Measurements from ENCODE around the gene CEBPA.
"Not testable (repeated sequence)": the region's sequence is repeated elsewhere in the genome, so short reads cannot be mapped to it uniquely, and the experiment has no call there.

The CEBPA gene

DNA sequence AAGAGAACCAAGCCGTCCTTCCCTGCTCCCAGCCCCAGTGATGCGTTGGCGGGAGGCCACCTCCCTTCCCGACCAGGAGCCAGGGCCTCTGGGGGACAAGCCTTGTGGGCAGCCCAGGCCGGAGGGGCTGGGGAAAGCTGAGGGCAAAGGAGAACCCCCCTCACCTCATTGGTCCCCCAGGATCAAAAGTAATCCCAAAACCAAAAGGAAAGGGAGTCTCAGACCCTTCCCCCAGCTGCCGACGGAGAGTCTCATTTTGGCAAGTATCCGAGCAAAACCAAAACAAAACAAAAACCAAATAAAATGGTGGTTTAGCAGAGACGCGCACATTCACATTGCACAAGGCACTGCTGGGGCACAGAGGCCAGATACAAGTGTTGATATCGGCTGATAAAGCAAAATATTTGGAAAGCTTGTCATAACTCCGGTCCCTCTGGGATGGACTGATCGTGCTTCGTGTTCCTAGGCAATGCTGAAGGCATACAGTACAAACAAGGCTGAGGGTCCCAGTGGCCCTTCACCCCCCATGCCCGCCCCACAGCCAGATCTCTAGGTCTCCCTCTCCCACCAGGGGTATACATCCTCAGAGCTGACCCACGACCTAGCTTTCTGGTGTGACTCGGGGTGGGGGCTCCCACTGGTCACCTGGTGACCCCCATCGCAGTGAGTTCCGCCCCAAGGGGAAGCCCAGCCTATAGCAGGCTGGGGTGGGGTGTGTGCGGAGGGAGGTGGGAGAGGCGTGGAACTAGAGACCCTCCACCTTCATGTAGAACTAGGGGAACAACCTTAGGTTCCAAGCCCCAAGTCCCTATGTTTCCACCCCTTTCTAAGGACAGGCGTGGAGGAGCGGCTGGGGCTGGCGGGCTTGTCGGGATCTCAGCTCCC, 2.1 kb downstream of the CEBPA start:
- ATAC-seq (ENCODE audit: low read depth) (no peak), DNase-seq (ENCODE audit: low spot score in 2 of 2) (no peak)
- H3K9me3 Mint-ChIP-seq: no peaks in the 10 kb centered on the region
- no peak overlapping the region for H3K27ac Mint-ChIP-seq
- H3K27me3 Mint-ChIP-seq: peaks cover 17% of the 10 kb centered on the region
- peaks cover 4% of the 10 kb centered on the region for H3K4me1 Mint-ChIP-seq
- no peaks in the 10 kb centered on the region for H3K36me3 Mint-ChIP-seq
- H3K4me3 Mint-ChIP-seq: no peak overlapping the region

DNA sequence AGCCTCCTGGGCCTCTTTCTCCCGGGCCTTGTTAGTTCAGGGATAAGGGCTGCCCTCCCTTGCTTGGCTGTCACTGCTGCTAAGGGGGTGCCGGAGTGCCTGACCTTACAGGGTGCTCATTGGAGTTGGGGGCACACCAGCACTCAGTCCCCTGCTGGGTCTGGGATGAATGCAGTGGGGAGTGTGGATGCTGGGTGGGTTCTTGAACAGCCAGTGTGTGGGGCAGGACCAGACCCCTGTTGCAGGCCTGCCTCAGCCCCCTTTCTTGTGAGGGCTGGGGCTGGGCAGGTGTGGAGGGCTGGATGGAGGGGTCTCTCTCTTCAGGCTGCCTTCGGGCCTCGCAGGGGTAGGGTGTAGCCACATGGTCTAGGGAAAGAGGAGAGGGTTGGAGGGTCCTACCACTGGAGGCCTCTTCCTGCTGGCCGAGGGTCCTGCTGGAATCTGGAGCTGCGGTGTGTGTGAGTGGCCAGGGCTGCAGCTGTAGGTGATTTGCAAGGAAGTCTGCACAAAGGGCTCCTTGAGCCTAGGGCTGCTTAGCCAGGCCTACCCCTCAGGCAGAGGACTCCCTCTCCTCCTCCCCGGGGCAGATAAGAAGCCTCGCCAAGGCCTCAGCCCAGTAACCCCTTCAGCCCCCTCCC, 3.2 kb downstream of the CEBPA start:
- no peaks in the 10 kb centered on the region for H3K36me3 Mint-ChIP-seq
- no peak overlapping the region for H3K27ac Mint-ChIP-seq
- peaks cover 4% of the 10 kb centered on the region for H3K4me1 Mint-ChIP-seq
- DNase-seq (ENCODE audit: low spot score in 2 of 2) (no peak), ATAC-seq (ENCODE audit: low read depth) (no peak)
- H3K9me3 Mint-ChIP-seq: no peaks in the 10 kb centered on the region
- H3K4me3 Mint-ChIP-seq: no peak overlapping the region
- H3K27me3 Mint-ChIP-seq: peaks cover 15% of the 10 kb centered on the region

DNA sequence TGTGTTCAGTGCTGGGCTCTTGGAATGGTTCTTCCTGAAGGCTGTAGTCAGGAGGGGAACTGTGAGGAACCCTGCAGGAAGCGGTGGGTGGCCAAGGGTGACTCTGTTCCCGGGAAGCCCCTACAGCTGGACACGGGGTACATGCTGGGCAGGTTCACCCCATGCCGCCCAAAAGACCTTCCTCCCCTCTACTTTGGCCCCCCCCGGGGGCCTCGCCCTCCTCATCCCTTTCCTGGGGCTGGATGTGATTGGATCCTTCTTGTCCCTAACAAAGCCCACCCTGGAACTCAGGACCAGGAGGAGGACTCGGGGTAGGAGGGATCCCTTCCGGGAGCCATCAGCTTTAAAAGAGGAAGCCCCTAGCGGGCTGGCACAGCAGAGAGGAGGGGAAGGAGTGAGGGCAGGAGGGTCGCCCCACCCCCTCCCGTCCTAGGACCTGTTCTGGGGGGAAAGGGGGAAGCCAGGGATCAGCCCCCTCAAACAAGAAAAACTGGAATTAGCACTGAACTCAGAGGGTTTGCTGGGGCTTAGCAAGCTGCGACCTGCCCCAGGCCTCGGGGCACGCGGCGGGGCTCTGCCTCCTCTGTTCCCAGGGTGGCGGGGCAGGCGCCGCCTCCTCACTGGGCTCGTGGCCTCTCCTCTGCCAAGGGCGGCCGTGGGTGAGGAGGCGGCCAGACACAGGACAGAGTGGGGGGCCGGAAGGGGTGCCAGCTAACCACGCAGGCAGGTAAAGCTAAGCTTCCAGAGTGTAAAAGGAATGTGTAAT, 4.0 kb downstream of the CEBPA start:
- H3K27ac Mint-ChIP-seq: no peak overlapping the region
- no peak overlapping the region for H3K4me3 Mint-ChIP-seq
- no peaks in the 10 kb centered on the region for H3K9me3 Mint-ChIP-seq
- ATAC-seq (ENCODE audit: low read depth): no peak
- peaks cover 20% of the 10 kb centered on the region for H3K27me3 Mint-ChIP-seq
- H3K36me3 Mint-ChIP-seq: no peaks in the 10 kb centered on the region
- DNase-seq (ENCODE audit: low spot score in 2 of 2): no peak
- peaks cover 4% of the 10 kb centered on the region for H3K4me1 Mint-ChIP-seq

DNA sequence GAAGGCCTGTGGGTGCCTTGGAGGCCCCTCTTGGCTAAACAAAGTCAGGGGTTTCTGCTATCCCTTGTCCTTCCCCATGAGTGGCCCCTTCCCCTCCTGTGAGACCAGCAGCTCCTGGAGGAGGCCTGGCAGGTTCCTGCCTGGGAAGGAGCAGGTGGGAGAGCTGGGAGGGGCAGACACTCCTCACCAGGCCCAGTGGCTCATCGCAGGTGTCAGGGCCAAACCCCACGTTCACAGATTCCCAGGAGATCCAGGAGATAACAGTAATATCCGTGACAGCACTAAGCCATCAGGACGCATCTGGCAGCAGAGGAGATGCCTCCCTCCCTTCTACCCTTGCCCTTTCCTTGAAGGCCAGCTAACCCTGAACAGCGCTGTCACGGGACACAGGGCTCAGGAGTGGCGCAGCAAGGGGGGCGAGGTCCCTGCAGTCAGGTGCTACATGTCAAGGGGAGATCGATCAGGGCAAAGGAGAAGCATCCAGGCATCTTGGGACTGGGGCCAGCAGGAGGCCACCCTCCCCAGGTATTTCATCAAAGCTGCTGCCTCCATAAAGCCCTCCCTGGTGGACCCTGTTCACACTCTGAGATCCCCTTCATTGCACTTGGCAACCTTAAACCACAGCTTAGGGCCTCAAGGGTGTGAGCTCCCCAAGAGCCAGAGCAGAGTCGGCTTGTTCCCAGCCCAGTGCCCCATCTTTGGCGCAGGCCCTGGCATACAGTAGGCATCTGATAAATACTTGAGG, 4.8 kb downstream of the CEBPA start:
- Mint-ChIP-seq H3K36me3 (no peaks in the 10 kb centered on the region), H3K27me3 (peaks cover 20% of the 10 kb centered on the region), H3K4me3 (no peak overlapping the region), H3K4me1 (peaks cover 4% of the 10 kb centered on the region), H3K27ac (no peak overlapping the region), H3K9me3 (no peaks in the 10 kb centered on the region)
- no peak for ATAC-seq (ENCODE audit: low read depth)
- DNase-seq (ENCODE audit: low spot score in 2 of 2): no peak

DNA sequence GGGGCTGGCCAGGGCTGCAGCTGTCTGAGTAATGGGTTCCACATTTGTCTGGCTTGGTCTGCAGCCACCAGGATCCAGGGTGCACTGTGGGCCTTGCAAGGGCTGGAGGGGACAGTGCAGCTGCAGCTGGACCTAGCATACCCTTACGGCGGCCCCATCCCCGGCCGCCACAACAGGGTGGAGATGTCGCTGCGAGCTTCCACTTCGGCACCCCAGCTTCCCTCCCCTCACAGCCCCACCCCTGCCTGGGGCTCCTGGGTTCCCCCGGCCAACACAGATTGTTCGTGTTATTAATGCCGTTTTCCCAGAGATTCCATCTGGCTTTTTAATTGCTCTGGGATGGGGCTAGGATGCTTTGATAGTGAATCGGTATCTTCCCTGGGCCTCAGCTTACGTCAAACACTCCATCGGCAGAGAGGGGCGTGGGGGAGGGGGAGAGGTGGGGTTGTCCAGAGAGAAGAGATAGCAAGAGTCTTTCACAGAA, 5.8 kb downstream of the CEBPA start:
- Mint-ChIP-seq H3K9me3 (no peaks in the 10 kb centered on the region), H3K27ac (no peak overlapping the region), H3K4me1 (peaks cover 4% of the 10 kb centered on the region), H3K27me3 (peaks cover 20% of the 10 kb centered on the region), H3K4me3 (no peak overlapping the region), H3K36me3 (no peaks in the 10 kb centered on the region)
- DNase-seq (ENCODE audit: low spot score in 2 of 2) (no peak), ATAC-seq (ENCODE audit: low read depth) (no peak)

DNA sequence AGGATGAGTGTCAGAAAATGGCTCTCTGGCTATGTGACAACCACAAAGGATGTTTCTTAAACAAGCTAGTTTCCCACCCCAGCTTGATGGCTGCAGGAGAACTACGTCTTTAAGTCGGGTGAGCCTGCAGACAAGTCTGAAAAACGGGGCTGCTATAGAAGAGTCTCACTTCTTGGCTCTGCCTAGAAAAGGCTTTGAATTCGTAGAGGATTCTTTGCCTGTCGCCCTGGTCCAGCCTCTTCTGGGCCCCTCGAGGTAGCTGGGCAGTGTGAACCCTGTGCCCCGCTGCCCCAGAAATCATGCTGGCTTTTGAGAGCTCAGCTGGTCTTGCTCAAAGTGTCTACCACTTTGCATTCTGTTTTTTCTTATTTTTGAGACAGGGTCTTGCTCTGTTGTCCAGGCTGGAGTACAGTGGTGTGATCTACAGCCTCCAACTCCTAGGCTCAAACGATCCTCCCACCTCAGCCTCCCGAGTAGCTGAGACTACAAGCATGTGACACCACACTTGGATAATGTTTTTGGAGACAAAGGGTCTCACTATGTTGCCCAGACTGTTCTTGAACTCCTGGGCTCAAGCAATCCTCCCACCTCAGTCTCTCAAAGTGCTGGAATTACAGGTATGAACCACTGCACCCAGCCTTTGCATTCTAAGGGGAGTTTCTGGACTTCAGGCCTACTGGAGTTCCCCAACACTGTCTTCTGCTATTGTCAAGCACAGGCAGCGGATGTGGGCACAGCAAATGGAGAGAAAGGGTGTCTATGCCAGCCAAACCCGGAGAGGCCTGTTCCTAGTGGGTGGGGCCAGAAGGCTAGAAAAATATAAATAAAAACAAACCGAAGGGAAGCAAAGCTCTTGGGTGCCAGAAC, 6.5 kb downstream of the CEBPA start:
- no peak for DNase-seq (ENCODE audit: low spot score in 2 of 2)

DNA sequence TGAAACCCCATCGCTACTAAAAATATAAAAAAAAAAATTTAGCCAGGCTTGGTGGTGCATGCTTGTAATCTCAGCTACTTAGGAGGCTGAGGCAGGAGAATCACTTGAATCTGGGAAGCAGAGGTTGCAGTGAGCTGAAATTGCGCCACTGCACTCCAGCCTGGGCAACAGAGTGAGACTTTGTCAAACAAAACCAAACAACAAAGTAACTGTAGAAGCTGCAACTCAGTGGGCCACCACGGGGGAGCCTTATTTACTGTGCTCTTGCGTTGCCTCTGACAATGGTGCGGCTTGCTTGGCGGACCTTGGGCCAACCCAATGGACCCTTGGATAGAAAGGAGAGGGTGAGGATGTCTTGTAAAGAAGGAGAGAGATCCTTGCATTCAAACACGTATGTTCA, 7.3 kb downstream of the CEBPA start:
- H3K27ac Mint-ChIP-seq; H3K9me3 Mint-ChIP-seq; DNase-seq (ENCODE audit: low spot score in 2 of 2); ATAC-seq (ENCODE audit: low read depth); H3K36me3 Mint-ChIP-seq; H3K4me1 Mint-ChIP-seq; H3K4me3 Mint-ChIP-seq: not testable (repeated sequence)
- H3K27me3 Mint-ChIP-seq: peaks cover 19% of the 10 kb centered on the region

More for the DNA sequence above, 6.5 kb downstream of the CEBPA start:
- peaks cover 4% of the 10 kb centered on the region for H3K4me1 Mint-ChIP-seq
- peaks cover 22% of the 10 kb centered on the region for H3K27me3 Mint-ChIP-seq
- no peaks in the 10 kb centered on the region for H3K36me3 Mint-ChIP-seq
- no peak overlapping the region for H3K4me3 Mint-ChIP-seq
- H3K27ac Mint-ChIP-seq: no peak overlapping the region
- no peak for ATAC-seq (ENCODE audit: low read depth)
- H3K9me3 Mint-ChIP-seq: no peaks in the 10 kb centered on the region

DNA sequence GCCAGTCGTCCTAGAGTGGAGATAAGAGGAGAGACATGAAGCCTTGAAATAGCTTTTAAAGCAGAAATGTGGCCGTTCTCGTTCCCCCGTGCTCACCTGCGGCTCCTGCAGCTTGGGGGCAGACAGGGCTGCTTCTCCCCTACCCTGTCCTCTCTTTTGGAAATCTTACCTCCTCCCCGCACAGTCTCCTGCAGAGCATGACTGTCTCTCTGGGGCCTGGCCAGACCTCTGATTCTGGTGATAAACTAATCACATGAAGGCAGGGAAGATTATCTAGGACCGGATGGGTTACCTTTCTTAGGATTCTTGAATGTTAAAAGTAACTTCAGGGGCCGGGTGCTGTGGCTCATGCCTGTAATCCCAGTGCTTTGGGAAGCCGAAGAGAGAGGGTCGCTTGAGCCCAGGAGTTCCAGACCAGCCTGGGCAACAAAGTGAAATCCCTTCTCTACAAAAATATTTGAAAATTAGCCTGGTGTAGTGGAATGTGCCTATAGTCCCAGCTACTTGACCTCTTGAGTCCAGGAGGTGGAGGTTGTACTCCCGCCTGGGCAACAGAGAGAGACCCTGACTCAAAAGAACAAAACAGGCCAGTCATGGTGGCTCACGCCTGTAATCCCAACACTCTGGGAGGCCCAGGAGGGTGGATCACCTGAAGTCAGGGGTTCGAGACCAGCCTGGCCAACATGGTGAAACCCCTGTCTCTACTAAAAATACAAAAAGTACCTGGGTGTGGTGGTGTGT, 8.1 kb downstream of the CEBPA start:
- Mint-ChIP-seq H3K4me1 (no peaks in the 10 kb centered on the region), H3K9me3 (no peaks in the 10 kb centered on the region), H3K27ac (no peak overlapping the region), H3K36me3 (no peaks in the 10 kb centered on the region), H3K27me3 (peaks cover 19% of the 10 kb centered on the region), H3K4me3 (no peak overlapping the region)
- no peak for ATAC-seq (ENCODE audit: low read depth)
- DNase-seq (ENCODE audit: low spot score in 2 of 2): no peak

DNA sequence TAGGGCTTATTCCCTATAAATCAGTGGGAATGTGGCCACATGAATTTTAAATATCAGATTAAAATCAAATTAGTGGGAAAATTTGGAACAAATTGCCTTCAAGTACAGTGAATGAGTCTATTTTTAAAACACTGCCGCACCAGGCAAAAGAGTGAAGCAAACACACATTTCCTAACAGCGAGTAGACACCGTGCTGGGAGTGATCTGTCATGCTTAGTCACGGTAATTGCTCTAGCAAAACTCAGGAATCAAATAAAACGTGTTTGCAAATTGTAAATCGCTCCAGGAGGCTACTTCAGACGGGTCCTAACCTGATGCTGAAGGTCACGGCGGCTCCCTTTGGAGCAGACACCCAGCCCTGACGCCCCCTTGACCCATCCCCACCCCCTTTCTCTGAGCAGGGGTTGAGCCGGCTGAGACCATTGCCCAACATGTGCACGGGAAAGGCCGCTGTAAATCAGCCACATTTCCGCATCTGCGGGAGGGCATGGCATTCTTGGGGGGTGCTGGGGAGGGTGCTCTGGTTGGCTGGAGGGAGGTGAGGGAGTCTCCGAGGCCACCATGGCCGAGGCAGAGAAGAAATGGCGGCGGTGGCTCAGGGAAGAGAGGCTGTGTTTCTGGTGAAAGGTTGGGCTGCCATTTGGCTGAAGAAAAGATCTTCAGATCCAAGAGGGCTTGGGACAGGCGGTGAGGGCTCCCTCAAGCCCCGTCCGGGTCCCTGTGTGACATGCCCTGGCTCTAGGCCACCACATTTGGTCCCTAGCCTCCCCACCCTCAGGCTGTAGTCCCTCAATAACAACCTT, 8.9 kb downstream of the CEBPA start:
- Mint-ChIP-seq H3K4me1 (no peaks in the 10 kb centered on the region), H3K27ac (no peak overlapping the region), H3K4me3 (no peak overlapping the region), H3K9me3 (peaks cover 4% of the 10 kb centered on the region), H3K36me3 (peaks cover 3% of the 10 kb centered on the region), H3K27me3 (peaks cover 16% of the 10 kb centered on the region)
- no peak for ATAC-seq (ENCODE audit: low read depth)
- no peak for DNase-seq (ENCODE audit: low spot score in 2 of 2)

DNA sequence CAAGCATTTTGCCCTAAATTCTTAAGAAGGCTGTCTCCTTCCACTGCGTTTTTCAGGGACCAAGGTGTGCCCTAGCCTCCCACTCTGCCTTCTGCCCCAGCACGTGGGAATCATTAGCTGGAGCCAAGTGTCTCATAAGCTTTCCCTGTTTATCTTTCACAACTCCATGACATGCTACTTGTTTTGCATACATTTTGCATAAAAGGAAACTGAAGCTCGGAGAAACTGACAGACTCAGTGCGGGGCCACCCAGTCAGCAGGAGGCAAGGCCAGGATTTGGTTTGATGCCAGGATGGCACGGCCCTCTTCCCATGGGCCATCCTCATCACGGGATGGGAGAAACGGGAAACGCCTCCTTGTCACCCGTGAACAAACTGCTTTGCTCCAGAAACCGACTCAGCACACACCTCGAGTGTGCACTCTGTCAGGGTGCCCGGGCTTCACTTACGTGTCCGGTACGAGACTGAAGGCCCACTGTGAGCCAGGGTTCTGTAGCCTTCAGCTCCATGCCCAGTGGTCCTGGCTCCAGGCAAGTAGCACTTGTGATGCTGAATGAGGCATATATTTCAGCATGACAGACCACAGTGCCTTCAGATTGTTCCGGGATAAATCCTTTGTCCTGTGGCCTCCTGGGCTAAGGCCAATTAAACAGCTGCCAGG, 9.6 kb downstream of the CEBPA start:
- no peaks in the 10 kb centered on the region for H3K4me1 Mint-ChIP-seq
- H3K36me3 Mint-ChIP-seq: peaks cover 3% of the 10 kb centered on the region
- peaks cover 16% of the 10 kb centered on the region for H3K27me3 Mint-ChIP-seq
- H3K27ac Mint-ChIP-seq: no peak overlapping the region
- ATAC-seq (ENCODE audit: low read depth): no peak
- H3K4me3 Mint-ChIP-seq: no peak overlapping the region
- DNase-seq (ENCODE audit: low spot score in 2 of 2): no peak
- H3K9me3 Mint-ChIP-seq: peaks cover 9% of the 10 kb centered on the region

DNA sequence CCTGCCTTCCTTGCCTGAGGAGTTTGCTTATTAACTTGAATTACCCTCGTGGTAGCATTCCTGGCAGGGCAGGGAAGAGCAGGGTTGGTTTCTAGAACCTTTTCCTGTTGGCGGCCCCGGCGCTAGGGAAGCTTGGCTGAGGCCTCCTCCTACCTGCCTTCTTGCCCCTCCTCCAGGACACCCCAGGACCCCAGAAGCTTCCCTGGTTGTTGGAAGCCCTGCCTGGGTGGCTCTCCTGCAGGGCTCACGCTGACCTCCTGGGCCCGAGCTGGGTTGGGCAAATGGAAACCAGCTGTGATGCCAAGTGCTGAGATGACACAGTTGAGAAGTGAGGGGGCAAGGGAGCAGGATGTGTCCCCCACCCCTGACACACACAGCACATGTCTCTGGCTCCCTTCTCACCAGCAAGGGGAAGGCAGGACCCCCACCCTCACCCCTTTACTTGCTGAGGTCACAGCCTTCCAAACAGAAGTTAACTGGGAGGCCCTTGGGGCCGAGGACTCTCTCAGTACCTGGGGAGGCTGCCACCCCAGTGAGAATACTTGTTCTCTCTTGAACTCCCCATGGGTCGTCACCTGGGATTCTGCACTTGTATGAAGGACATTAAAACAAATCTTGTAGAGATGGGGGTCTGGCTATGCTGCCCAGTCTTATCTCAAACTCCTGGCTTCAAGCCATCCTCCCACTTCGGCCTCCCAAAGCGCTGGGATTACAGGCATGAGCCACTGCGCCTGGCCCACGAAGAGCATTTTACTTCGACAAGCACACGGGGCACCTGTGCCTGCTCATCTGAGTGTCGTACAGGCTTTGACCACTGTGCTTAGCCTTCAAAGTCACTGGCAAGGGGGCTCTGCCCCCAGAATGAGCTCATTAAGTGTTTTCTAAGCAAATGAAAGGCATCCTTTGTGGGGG, 10.5 kb downstream of the CEBPA start:
- Mint-ChIP-seq H3K4me1 (no peaks in the 10 kb centered on the region), H3K36me3 (peaks cover 3% of the 10 kb centered on the region), H3K27ac (no peak overlapping the region), H3K9me3 (peaks cover 10% of the 10 kb centered on the region), H3K4me3 (no peak overlapping the region), H3K27me3 (peaks cover 16% of the 10 kb centered on the region)
- ATAC-seq (ENCODE audit: low read depth): no peak
- no peak for DNase-seq (ENCODE audit: low spot score in 2 of 2)

All from memory B cell (primary cell).